HG02610 (cell line): ENCODE data around the gene AGAP1.

Source experiments
- ATAC-seq: cut with Tn5 transposase; IDR thresholded peaks from one replicate; pipeline ENCODE4 v1.9.1; 2021; ENCODE audit warnings: mild to moderate bottlenecking, moderate library complexity; ENCODE audit not compliant: unreplicated experiment

The AGAP1 gene

DNA sequence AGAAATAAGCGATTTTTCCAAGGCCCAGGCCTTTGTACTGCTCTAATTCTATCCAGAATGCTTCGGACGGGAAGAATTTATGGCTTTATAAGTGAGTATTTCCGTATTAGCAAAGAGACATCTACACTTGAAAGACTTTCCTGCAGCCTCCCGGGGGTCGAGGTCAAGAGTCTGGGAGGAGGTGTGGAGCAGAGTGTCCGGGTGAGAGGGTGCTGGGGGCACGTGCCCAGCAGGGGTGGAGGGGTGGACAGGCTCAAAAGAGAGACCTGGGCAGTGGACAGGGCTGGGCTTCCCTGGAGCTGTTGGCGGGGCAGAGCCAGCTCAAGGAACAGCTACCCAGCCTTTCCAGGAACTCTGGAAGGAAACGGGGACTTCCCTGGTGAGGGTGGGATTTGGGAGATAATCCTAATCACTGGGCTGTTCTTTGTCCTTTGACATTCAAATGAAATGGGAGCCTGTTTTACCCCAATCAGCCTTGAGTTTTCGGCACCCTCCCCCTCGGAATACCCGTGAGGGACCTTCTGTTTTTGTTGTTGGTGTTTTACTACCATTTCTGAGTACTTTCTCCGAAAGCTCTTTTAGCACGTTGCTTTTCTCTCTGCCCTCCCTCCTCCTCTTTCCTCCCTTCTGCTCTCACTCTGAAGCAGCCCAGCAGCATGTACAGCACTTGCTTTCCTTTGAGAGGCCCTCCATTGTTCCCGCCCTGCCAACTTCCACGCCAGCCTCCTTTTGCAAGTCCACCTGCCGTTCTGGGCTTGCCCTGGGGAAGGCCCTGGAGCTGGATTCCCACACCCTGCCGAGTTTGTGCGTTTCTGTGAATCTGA, 164.7 kb downstream of the AGAP1 start:
- no peak for ATAC-seq

DNA sequence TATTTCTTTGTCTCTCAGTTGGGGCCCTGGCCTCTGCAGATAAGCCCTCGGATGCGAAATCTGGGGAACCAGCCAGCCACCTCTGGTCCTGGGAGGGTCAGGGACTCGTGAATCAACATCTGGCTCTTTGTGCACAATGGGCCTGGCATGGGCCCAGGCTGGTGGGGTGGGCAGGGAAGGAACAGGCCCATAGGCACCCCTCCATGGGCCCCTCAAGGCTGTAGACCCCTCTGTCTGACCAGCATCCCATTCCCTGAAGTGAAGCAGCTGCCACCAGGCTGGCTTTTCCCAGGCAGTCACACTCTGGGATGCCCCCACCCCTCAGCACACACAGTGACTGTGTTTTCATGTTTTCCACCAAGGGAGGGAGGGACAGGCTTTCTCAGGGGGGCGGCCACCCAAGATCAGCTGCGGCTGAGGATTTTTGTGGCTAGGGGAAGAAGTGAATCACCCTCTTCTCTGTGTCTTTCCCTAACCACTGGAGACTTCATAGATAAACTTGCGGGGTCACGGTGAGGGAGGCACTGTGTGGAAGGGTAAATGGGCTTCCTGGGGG, 166.0 kb downstream of the AGAP1 start:
- no peak for ATAC-seq

DNA sequence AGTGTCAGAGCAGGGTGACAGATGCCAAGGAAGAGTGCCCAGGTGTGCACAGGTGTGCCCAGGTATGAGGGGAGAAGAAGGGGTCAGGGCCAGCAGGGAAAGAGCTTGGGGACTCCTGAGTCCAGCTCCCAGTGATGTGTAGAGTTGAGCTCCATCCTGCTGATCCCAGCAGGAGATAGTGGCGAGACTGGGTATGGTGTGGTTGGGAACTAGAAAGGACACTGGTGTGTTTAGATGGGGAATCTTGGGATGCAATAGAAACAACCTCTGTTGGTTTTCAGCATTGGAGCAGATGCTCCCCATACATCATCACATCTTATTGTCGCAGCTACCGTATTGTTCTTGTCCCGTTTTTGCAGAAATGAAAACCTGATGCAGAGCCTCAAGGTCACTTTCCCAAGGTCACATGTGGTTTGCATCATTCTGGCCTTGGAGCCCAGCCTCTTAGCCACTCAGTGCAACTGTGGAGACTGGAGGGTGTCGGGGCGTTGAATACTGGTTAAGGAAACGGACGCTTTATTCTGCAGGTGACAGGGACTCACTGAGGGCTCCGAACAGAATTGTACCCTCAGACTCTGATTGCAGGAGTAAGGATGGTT, 166.7 kb downstream of the AGAP1 start:
- no peak for ATAC-seq

DNA sequence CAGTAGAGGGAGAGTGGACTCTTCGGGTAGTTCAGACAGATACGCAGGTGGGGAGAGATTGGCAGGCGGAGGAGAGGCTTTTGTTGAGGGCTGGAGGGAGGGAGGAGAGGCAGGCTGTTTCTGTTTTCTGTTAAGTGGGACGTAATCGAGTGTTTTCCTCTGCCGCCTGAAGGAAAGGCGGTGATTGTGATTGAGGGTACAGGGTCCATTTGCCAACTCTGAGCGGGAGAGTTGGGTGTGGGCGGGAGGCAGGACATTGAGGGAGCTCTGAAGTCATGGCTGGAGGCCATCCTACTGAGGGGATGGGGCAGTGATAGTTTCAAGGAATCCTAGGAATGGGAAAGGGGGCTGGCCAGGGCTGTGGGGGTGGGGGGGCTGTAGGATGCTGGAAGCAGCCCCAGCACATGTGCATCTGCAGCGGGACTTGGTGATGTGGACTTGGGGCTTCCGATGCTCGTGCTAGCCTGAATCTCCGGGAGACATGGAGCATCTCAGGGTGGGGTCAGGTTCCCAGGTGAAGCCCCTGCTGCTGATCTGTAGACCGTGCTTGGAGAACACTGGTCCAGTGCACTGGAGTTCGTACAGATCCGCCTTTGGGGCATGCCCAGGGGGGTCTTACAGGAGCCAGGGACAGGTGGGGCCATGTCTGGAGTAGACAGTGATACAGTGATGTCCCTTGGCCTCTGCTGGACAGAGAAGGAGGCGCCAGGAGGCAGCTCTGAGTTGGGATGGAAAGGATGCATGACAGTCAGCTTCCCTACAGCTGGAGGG, 167.5 kb downstream of the AGAP1 start:
- ATAC-seq, result no peak

DNA sequence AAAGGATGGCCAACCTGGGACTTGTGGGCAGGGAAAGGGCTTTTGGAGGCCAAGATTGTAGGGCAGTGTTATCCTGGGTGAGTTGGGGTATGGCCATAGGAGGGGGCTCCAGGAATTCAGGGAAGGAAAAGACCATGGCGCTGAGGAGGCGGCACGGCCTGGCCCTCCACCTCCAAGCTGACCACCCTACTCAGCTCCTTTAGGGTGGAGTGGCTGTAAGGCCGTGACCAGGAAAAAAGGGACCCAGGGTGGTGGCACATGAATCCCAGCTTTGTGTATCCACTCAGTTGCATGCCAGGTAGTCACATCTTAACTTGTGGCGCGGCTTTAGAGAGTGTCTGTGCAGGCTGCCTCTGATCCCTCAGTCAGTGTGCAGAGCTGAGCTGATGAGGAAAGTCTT, 168.1 kb downstream of the AGAP1 start:
- ATAC-seq, result no peak

DNA sequence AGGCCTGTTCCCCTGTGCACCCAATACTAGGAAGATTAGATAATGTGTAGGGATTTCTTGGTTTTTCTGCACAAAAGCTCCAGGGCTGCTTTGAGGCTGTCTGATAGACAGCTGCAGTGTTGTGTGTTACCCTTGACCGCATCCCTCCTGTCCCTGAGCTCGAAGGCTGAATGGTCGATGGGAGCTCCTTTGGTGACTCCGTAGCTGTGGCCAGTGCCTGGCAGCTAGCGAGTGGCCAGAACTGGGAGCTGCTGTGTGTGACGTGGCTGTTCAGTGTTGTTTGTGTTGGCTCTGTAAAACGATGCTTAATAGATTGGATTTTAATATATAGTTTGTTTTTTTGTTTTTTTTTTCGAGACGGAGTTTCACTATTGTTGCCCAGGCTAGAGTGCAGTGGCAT, 170.0 kb downstream of the AGAP1 start:
- no peak for ATAC-seq

DNA sequence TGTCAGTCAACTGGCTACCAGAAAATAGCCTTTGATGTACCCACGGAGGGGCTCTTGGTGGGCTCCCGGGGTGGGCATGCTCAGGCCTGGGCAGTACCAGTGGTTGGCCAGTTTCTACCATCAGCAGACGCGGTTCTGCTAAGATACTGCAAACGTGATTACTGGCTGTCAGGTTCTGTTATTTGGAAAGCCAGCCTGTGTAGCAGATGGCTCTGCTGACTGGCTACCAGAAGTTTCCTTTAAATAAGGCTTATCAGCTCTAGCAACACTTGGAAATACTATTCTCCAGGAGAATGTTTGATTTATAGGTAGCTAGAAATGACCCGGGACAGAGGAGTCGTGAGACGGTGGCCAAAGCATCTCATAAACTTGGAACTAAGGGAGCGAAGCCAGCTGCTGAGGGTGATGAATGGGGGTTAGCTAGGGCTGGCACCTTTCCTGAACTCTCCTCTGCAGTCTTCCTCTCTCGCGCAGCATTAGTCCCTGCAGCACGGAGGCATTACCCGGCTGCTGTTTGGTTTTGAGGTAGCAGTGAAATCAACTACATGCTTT, 171.9 kb downstream of the AGAP1 start:
- ATAC-seq, result no peak

DNA sequence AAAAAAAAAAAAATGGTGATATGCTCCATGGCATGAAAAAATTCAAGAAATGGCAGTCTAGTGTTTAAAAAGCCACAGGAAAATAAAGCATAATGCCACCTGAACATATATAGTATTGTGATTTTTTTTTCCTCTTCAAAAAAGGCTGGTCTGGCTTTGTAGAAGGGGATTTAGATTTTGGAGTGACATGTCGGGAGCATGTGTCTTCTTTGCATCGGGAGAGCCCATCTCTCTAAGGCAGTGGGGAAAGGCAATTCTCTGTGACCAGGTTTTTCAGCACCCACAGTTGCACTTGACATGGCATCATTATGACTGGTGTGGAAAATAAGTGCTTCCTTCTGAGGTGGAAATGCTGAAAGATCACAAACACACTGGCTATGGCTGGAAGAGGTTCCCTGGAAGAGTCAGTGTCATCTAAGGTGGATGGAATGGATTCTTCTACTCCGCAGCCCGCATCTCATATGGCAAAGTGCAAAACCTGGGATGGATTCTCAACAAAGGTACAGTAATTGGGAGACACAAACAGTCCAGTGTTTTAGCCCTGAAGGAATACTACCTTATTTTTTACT, 172.5 kb downstream of the AGAP1 start:
- no peak for ATAC-seq

DNA sequence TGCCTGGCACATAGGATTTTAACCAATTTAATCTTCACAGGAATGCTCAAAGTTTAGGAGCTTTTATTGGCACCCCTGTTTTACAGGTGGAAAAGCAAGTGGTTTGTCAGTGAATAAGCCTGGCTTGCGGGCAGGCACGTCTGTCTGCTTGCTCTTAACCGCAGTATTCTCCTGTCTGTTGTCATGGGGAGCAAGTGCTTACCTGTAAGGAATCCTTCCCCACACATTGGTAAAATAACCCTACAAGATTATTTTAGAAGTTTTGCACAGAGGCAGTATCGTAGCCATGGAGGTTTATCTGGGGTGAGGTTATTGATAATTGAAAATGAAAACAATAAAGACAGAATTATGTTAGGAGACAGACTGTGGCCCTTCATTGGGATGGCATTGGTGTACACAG, 174.9 kb downstream of the AGAP1 start:
- no peak for ATAC-seq

DNA sequence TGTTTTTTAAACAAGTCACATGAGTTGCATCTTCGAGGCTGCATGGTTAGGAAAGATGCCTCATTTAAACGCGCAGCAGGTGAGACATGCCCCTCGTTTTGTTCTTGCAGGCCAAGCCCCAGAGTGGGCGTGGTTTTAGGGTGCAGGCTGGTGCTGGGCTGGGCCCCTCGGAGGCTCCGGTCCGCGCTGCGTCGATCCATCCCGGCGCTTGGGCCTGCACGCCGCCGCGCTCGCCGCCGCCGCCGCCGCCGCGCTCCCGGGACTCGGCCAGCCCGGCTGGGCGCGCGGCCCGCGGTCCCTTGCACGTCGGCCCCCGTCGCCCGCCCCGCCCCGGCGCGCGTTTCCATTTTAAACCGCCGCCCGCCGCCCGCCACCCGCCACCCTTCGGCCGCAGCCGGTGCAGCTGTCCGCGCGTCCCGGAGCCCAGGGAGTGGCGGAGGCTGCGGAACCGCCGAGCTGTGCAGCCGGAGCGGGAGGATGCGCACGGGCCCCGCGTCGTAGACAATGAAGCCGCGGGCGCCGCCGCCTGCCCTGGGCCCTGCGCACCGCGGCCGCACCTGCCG, 175.5 kb downstream of the AGAP1 start:
- no peak for ATAC-seq

DNA sequence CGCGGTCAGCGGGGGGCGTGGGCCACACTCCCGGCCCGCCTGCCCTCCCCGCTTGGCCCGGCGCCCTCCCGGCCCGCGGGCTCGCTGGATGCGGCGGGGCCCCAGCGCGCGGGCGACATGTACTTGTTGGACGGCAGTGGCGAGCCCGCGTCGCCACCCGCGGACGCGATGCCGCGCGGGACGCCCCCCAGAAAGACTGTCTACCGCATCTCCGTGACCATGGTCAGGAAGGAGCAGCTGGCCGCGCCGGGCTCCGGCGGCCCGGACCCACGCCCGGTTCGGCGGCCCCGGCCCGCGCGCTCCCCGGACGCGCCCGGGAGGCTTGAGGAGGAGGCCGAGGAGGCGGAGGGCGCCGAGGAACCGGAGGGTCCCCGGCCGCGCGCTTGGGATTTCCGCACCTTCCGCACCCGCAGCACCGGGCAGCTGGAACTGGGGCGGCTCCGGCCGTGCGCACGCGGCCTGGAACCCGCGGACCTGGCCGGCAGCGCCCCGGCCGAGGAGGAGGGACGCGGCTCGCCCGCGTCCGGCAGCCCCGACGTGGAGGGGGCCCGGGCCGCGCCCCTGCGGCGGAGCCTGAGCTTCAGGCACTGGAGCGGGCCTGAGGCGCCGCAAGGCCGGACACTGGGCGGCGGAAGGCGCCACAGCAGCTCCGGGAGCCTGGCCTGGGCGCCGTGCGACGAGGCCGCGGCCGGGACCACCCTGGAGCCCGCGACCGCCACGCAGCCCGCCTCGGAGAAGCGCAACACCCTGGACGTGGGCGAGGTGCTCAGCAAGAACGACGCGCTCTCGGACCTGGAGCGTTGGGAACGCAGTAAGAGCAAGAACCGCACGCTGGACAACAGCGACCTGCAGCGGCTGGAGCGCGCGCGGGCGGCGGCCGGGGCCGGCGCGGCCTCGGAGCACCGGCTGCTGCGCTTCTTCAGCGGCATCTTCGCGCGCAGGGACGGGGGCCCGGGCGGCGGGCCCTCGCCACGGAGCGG, 176.4 kb downstream of the AGAP1 start:
- no peak for ATAC-seq

DNA sequence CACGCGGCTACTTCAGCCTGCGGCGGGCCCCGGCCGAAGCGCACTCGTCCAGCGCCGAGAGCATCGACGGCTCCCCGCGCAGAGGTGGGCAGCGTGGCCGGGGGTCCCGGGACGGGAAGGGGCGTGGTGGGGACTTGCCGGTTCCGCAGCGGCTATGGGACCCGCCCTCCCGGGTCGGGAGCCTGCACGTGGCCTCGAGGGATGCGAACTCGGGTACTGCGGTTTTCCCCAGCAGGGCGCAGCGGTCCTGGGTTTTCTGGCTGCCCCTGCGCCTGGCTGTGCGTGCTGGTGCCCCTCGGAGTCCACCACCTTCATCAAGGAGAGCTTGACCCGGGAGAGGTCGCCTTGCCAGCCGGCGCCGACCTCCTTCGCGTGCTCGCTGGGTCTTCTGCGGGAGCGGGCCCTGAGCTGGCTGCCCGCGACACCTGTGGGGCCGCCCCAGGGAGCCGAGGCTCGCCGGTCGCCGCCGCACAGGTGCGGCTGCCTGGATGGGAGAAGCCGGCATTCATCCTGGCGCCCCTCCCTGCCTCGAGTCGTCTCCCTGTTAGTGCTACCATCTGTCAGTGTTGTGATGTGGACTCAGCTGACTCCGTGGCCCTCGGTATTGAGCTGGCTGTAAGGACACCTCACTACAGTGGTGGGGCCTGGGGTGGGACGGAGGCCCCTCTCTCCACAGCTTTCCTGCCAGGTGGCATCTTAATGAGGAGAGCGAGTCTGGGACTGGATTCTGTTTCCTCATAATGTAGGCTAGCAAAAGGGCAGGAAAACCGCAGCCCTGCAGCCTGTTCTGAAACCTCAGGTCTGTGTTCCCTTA, 177.3 kb downstream of the AGAP1 start:
- ATAC-seq, result no peak

DNA sequence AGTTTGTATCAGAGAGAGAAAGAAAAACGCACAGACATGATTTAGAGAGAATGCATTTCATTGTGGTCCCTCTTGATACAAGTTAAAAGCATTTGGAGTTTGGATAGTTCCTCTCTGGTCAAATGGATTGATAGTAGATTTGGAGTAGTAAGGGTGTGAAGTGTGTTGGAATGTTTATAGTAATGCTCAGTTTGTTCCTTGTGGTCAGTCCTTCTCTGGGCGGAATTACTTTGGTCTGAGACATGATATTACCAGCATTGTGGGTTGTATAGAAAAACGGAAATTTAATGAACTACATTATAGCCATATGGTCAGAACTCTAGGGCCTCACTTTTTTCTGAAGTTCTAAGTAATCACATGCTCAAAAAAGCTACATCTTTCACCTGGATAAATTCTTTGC, 178.9 kb downstream of the AGAP1 start:
- no peak for ATAC-seq

DNA sequence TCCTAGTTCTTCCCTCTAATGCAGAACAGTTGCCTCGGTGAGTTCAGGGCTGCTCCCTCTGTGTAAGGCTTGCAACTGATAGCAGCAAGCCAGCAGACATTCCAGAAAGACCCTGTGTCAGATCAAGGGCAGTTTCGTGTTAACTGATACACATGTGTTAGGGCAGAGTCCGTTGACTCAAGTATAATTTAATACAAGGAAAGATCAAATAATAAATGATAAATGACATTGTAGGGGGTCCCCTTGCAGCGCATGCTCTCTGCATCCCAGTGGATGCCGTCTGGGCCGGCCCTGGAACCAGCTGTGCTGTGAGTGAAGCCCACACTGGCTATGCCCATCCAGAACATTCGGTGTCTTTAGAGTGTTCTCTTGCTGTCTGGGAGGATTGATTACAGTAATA, 180.3 kb downstream of the AGAP1 start:
- no peak for ATAC-seq

DNA sequence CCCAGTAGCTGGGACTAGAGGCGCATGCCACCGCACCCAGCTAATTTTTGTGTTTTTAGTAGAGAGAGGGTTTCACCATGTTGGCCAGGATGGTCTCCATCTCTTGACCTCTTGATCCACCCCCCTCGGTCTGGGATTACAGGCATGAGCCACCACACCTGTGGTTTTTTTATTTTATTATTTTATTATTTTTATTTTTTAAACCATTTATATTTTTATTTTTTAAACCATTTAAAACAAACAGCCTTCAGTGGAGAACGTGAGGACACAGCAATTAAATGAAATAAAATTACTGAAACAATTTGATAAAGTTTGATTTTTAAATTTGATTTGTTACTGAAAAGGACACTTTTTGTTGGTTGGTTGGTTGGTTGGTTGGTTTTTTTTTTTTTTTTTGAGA, 181.0 kb downstream of the AGAP1 start:
- ATAC-seq, result no peak

DNA sequence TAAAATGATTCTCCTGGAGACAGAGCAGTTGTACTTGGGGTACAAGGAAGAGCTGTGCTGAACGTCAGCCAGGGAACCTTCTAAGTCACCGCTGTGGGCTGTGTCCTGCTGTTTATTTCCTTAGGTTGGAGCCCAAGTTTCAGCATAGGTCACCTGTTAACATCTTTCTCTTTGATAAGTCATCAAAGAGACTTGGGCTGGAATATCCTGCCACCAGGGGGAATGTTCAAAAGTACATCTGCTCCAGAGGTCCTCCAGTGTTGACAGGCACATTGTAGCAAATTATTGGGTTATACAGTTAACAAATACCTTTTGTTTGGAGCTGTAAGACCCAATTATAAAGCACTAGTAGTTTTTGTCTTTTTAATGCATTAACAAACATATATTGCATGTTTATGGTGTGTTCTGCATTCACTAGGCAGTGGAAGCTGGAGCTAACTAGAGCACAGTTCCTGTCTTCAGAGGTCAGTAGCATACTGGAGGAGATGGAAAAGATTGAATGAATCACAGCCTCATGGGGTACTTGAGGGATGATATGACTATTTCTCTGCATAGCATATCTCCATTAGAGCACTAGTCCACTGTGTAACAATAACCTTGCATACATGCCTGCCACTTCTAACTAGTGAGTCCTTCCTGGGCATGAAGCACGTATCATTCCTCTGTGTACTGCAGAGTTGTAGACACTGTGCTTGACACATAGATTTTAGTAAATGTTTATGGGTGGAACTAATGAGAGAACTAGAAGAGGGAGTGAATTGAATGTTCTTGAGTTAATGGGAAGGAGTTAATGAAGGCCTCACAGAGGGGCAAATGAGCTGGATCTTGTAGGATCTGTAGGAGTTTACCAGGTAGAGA, 182.1 kb downstream of the AGAP1 start:
- no peak for ATAC-seq

DNA sequence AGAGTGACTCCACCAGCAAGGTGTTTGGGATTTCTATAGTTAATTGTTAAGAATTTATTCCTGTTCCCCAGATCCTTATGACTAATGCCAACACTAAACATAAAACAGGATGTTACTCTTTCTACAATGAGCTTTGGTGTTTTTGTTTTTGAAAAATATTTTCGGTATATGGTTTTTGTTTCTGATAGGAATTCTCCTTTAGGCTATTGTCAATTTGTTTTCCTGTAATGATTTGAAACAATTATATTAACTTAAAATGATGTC, 182.6 kb downstream of the AGAP1 start:
- no peak for ATAC-seq

DNA sequence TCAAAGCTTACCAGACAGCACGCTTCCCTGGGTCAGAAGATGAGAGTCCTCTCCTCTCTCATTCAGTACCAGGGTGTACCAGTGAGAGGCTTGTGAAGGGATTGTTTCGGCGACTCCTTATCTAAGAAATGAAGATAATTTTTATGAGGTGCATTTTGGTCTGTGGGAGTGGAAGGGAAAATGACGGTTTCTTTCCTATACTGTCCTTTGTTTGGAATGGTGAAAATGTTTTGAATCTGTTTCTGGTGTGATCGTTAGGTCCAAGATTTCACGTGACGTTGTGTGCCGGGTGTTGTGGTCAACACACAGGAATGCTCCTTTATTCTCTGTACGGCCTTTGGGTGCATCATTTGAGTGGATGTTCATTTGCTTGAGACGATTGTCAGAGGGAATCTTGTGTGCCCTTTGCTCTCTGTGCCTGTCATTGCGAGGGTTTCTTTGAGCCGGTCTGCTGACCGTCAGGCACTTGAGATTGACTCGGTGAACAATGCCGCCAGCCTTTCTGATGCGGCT, 183.5 kb downstream of the AGAP1 start:
- no peak for ATAC-seq
